H9 (cell line): ENCODE results near the gene HHATL. TPM values are rescaled to one million over a fixed set of nuclear protein-coding genes. Genes with fewer than 3 reads are reported as not detected.

Experiments used
- DNase-seq: peaks from one replicate; pipeline ENCODE4 v3.0.0-alpha.2; 2017
- H2AFZ ChIP-seq: one replicate; pipeline ENCODE4 v1.6.1; 2013; ENCODE audit warnings: mild to moderate bottlenecking, low read length, control low read depth, moderate library complexity
- H2AK5ac ChIP-seq: 2 replicates; pipeline ENCODE4 v1.6.1; 2013; ENCODE audit warnings: low read length, control low read depth, mixed read lengths; ENCODE audit not compliant: insufficient read length
- H2BK120ac ChIP-seq: one replicate; pipeline ENCODE4 v1.6.1; 2013; ENCODE audit warnings: low read depth, mild to moderate bottlenecking, low read length, control low read depth, inconsistent platforms; ENCODE audit not compliant: poor library complexity, severe bottlenecking
- H2BK12ac ChIP-seq: 2 replicates; pipeline ENCODE4 v1.6.1; 2013; ENCODE audit warnings: low read length, control low read depth, mixed read lengths, low read depth; ENCODE audit not compliant: insufficient read length
- H2BK15ac ChIP-seq: 2 replicates; pipeline ENCODE4 v1.6.1; 2013; ENCODE audit warnings: low read depth, low read length, control low read depth
- H2BK20ac ChIP-seq: one replicate; pipeline ENCODE4 v1.6.1; 2013; ENCODE audit warnings: low read depth, mild to moderate bottlenecking, low read length, control low read depth, inconsistent platforms; ENCODE audit not compliant: poor library complexity, severe bottlenecking
- H2BK5ac ChIP-seq: 2 replicates; pipeline ENCODE4 v1.6.1; 2013; ENCODE audit warnings: low read length, control low read depth, mixed read lengths; ENCODE audit not compliant: insufficient read length
- H3K14ac ChIP-seq: 2 replicates; pipeline ENCODE4 v1.6.1; 2013; ENCODE audit warnings: low read length, control low read depth; ENCODE audit not compliant: insufficient read depth
- H3K18ac ChIP-seq: 2 replicates; pipeline ENCODE4 v1.6.1; 2013; ENCODE audit warnings: low read depth, mild to moderate bottlenecking, mixed read lengths, low read length, control low read depth; ENCODE audit not compliant: insufficient read length
- H3K23ac ChIP-seq: 2 replicates; pipeline ENCODE4 v1.6.1; 2013; ENCODE audit warnings: low read length, control low read depth, mixed read lengths, low read depth; ENCODE audit not compliant: insufficient read length
- H3K23me2 ChIP-seq: 2 replicates; pipeline ENCODE4 v1.6.1; 2013; ENCODE audit warnings: low read depth, mild to moderate bottlenecking, mixed read lengths, low read length, control low read depth; ENCODE audit not compliant: insufficient read length, poor library complexity, severe bottlenecking
- H3K27ac ChIP-seq: 2 replicates; pipeline ENCODE4 v1.5.1; 2013; ENCODE audit warnings: low read length, control low read depth, mixed read lengths, low read depth; ENCODE audit not compliant: insufficient read length
- H3K27me3 ChIP-seq: 2 replicates; pipeline ENCODE4 v1.6.1; 2013; ENCODE audit warnings: low read length, control low read depth, inconsistent platforms; ENCODE audit not compliant: insufficient read depth
- H3K4ac ChIP-seq: 2 replicates; pipeline ENCODE4 v1.6.1; 2013; ENCODE audit warnings: low read depth, mild to moderate bottlenecking, control low read depth, inconsistent platforms, low read length, moderate library complexity
- H3K4me1 ChIP-seq: 2 replicates; pipeline ENCODE4 v1.6.1; 2013; ENCODE audit warnings: low read length, control low read depth, inconsistent platforms; ENCODE audit not compliant: insufficient read depth
- H3K4me2 ChIP-seq: 2 replicates; pipeline ENCODE4 v1.6.1; 2013; ENCODE audit warnings: low read length, control low read depth, mixed read lengths; ENCODE audit not compliant: insufficient read length, insufficient read depth
- H3K56ac ChIP-seq: 2 replicates; pipeline ENCODE4 v1.6.1; 2013; ENCODE audit warnings: low read depth, mild to moderate bottlenecking, mixed read lengths, low read length, control low read depth; ENCODE audit not compliant: insufficient read length
- H3K79me1 ChIP-seq: 2 replicates; pipeline ENCODE4 v1.6.1; 2013; ENCODE audit warnings: low read depth, mild to moderate bottlenecking, moderate library complexity, low read length, control low read depth, inconsistent platforms; ENCODE audit not compliant: insufficient read depth, poor library complexity, severe bottlenecking
- H3K79me2 ChIP-seq: 2 replicates; pipeline ENCODE4 v1.6.1; 2013; ENCODE audit warnings: low read length, control low read depth, inconsistent platforms; ENCODE audit not compliant: insufficient read depth
- H3K9ac ChIP-seq: 2 replicates; pipeline ENCODE4 v1.6.1; 2013; ENCODE audit warnings: low read length, control low read depth, mixed read lengths; ENCODE audit not compliant: insufficient read length; ENCODE audit errors: extremely low read depth
- H3K9me3 ChIP-seq: one replicate; pipeline ENCODE4 v1.6.1; 2013; ENCODE audit warnings: low read depth, low read length, inconsistent platforms; ENCODE audit not compliant: control insufficient read depth
- H3T11ph ChIP-seq: one replicate; pipeline ENCODE4 v1.6.1; 2013; ENCODE audit warnings: mild to moderate bottlenecking, low read length, control low read depth, inconsistent platforms
- H4K20me1 ChIP-seq: one replicate; pipeline ENCODE4 v1.6.1; 2013; ENCODE audit not compliant: control insufficient read depth, insufficient read length, insufficient read depth
- H4K5ac ChIP-seq: 2 replicates; pipeline ENCODE4 v1.6.1; 2013; ENCODE audit warnings: low read depth, mild to moderate bottlenecking, mixed read lengths, low read length, control low read depth; ENCODE audit not compliant: insufficient read length
- H4K8ac ChIP-seq: replicated peaks from 2 replicates; pipeline ENCODE4 v1.6.1; 2013; ENCODE audit warnings: low read length, control low read depth, mixed read lengths, low read depth; ENCODE audit not compliant: insufficient read length
- H4K91ac ChIP-seq: 2 replicates; pipeline ENCODE4 v1.6.1; 2013; ENCODE audit warnings: low read depth, mild to moderate bottlenecking, moderate library complexity, mixed read lengths, low read length, control low read depth; ENCODE audit not compliant: insufficient read length
- H3K27ac Mint-ChIP-seq, 3 experiments: 2 replicates in 2 of 3; 3 replicates in 1 of 3; pipeline ENCODE4 v1.8.0; 2020 to 2021; ENCODE audit warnings: mixed read lengths in 3 of 3, mild to moderate bottlenecking in 1 of 3, moderate library complexity in 1 of 3
- H3K27me3 Mint-ChIP-seq: 2 replicates; pipeline ENCODE4 v1.8.0; 2021; ENCODE audit warnings: low read depth, mild to moderate bottlenecking, moderate library complexity, mixed read lengths
- H3K36me3 Mint-ChIP-seq, 3 experiments: 2 replicates in 2 of 3; 3 replicates in 1 of 3; pipeline ENCODE4 v1.8.0; 2020 to 2021; ENCODE audit warnings: low read depth in 3 of 3, mixed read lengths in 3 of 3; ENCODE audit not compliant: insufficient read depth in 1 of 3
- H3K4me1 Mint-ChIP-seq, 2 experiments: 2 replicates each; pipeline ENCODE4 v1.8.0; 2020; ENCODE audit warnings: mixed read lengths in 2 of 2
- H3K4me3 Mint-ChIP-seq, 2 experiments: 2 replicates in 1 of 2; 3 replicates in 1 of 2; pipeline ENCODE4 v1.8.0; 2020 to 2021; ENCODE audit warnings: mild to moderate bottlenecking in 2 of 2, mixed read lengths in 2 of 2, moderate library complexity in 1 of 2
- H3K9me3 Mint-ChIP-seq, 2 experiments: 2 replicates in 1 of 2; 3 replicates in 1 of 2; pipeline ENCODE4 v1.8.0; 2020; ENCODE audit warnings: mild to moderate bottlenecking in 2 of 2, mixed read lengths in 2 of 2, moderate library complexity in 1 of 2
- CTCF ChIP-seq: fragments of 200-600 bp; sonication (generic); conservative IDR thresholded peaks from 3 replicates; pipeline ENCODE4 v1.8.0; 2021; ENCODE audit warnings: antibody characterized with exemption, mild to moderate bottlenecking
- WGBS: extraction: QIAGEN DNeasy Blood & Tissue Kit; methylation state at CpG from one replicate; pipeline ENCODE4 v1.1.7; 2013; ENCODE audit warnings: missing lambda C conversion rate, low lambda C conversion rate, mixed read lengths; ENCODE audit not compliant: insufficient read length; ENCODE audit errors: extremely low coverage; 5-methylcytosine and 5-hydroxymethylcytosine counted together
- total RNA-seq: library from RNA; stranded (reverse); gene quantifications from 2 replicates; pipeline ENCODE4 v1.2.1, GENCODE V29; 2021

Gene HHATL
- total RNA-seq, 1 experiment from 2014 or later: 0.46 TPM

- H3K27ac Mint-ChIP-seq: no peak overlapping the region; a peak in 1 of 7 replicates
- H3K36me3 Mint-ChIP-seq: no peaks in the 10 kb centered on the region; a peak in 1 of 7 replicates
- Histone ChIP-seq H3K56ac (no peak overlapping the region), H2BK12ac (no peak overlapping the region), H3K9ac (no peak overlapping the region), H3K79me1 (no peaks in the 10 kb centered on the region), H3K27ac (no peak overlapping the region), H3K79me2 (no peaks in the 10 kb centered on the region), H4K8ac (no peak overlapping the region), H2BK120ac (no peak overlapping the region), H4K91ac (no peak overlapping the region), H3K23me2 (no peaks in the 10 kb centered on the region), H3K4me2 (no peak overlapping the region), H2AFZ (no peak overlapping the region), H2BK5ac (no peak overlapping the region), H2AK5ac (no peak overlapping the region), H2BK20ac (no peak overlapping the region), H3K4me1 (no peaks in the 10 kb centered on the region; the same call in 1 of the 2 replicates), H3K23ac (no peak overlapping the region), H3K18ac (no peak overlapping the region), H4K20me1 (no peaks in the 10 kb centered on the region), H3K27me3 (no peaks in the 10 kb centered on the region; the same call in 1 of the 2 replicates), H3T11ph (no peak overlapping the region), H3K9me3 (no peaks in the 10 kb centered on the region), H3K4ac (no peak overlapping the region), H4K5ac (no peak overlapping the region), H2BK15ac (no peak overlapping the region), H3K14ac (no peak overlapping the region; the same call in 1 of the 2 replicates)
- peak overlapping the region in 1 of 2 experiments; percentile 30; a peak in 1 of 5 replicates for H3K4me3 Mint-ChIP-seq
- WGBS: no CpG with 5 or more reads among the region's 22 CpGs
- no peak for TF ChIP-seq CTCF
- DNase-seq: no peak
- H3K4me1 Mint-ChIP-seq: peaks cover 20 to 25% of the 10 kb centered on the region in 2 experiments
- no peaks in the 10 kb centered on the region for H3K9me3 Mint-ChIP-seq
- H3K27me3 Mint-ChIP-seq: peaks cover 12% of the 10 kb centered on the region
Measured at GRCh38 chr3:42688487-42689420, 13.8 kb downstream of the HHATL start.
